Hippocampal formation (tissue), 2 donors: Measurements from ENCODE around the gene GFRA1.

Source experiments
- DNase-seq, 2 donors: peaks; one replicate each; lab custom pipeline; 2025; lab: John Stamatoyannopoulos, UW

GFRA1 gene

GRCh38 chr10:116159197-116159596 is 113.8 kb downstream of the GFRA1 start:
- no peak for DNase-seq

DNA sequence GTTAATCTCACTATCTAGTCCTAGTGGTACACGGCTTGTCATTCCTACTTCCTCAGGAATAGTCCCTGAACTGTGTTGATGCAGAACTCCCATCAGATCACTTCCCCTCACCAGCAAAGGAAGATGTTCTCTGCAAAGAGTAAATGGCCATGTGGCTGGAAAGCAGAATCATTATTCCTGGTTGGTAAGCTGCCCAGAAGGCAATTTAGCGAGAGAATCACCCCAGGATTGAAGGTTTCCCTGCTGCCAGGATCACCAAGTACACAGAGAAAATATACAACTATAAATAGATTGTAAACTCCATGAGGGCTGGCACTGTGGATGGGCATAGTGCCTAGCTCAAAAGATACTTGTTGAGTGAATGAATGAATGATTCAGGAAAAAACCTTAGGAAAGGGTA is 115.0 kb downstream of the GFRA1 start:
- no peak for DNase-seq

- no peak for DNase-seq
Observed at GRCh38 chr10:116157485-116157884, 115.5 kb downstream of the GFRA1 start.

- no peak for DNase-seq
Observed at GRCh38 chr10:116156819-116157218, 116.2 kb downstream of the GFRA1 start.

DNA sequence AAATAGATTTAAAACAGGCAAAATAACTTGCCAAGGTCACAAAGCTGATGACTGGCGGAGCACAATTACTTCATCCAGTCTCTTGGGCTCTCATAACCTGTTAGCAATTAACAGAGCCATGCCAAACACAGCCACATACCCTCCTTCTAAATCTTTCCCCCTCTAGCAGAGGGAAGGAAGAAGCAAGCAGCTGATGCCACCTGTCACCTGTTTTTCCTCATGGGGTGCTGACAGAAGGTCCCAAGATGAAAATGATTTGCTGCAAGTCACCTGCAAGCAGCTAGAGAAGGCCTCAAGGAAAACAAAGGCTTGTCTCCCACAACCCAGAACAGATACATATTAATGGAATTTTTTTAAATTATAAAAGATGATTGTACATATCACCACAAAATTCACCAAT is 117.8 kb downstream of the GFRA1 start:
- DNase-seq: no peak

GRCh38 chr10:116154651-116155050 is 118.4 kb downstream of the GFRA1 start:
- no peak for DNase-seq

DNA sequence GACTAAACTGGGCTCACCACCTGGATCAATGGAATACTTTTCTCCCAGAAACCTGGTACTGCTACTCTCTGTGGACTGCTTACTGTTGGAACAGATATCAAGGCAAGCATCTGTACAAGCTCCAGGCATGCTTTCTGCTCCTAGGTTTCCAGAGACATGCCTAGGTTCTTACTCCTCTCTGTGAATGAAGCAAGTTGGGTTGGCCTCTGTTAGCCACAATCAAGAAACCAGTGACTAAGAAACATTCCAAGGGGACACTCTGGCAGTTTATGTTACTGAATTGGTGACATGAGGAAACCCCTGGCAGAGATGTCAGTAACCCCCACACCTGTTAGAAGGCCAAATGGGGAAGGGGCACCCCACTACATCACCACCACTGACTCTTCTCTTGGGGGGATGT is 121.9 kb downstream of the GFRA1 start:
- DNase-seq: no peak

DNA sequence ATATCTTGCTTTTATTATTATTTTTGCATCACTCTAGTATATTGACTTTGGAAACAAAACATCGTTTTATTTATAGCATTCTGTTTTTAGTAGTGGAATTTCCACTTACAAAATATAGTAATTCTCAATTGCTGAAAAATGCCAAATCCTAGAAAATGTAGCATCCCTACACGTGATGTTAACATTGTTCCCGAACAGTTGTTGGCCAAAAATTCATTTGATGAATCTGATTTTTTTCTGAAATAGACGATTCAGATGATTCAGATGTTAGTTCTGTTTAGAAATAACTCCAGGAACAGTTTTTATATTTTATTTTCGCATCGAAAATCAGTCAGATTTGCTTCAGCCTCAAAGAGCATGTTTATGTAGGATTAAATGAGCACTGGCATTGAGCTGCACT is 122.4 kb downstream of the GFRA1 start:
- no peak for DNase-seq

DNA sequence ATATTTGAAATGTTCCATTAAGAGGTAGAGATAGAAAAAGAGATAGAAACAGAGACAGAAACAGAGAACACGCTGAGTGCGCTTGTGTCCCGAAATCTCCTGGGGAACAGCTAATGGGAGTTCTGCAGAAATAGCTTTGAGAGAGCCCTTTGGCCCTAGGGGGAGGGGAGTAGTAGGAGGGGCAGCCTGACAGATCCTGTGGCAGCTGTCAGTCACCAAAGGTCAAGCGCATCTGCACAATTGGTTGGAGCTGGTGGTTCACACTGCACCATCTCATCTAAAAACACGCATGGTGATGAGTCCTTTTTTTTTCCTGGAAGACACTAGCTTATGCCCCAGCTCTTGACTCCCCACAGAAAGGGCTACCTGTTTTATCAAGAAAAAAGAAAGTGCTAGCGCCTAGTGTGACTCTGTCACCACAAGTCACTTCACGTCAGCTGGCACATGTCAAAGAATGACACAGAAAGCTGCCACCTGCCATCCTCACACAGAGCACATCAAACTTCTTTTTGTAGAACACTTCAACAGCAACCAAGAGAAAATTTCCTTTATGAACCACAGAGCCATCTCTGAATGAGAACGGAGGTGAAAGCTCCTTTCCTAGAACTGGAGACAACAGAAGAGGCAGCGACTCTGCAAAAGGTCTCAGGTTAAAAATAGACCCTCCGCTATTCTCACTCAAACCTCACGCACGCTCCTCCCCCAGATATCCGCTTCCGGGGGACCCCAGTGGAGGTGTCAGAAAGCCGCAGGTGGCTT is 125.7 kb downstream of the GFRA1 start:
- DNase-seq: no peak

- DNase-seq: no peak
Observed at GRCh38 chr10:116146372-116147140, 126.5 kb downstream of the GFRA1 start.

GRCh38 chr10:116143673-116144222 is 129.3 kb downstream of the GFRA1 start:
- no peak for DNase-seq

DNA sequence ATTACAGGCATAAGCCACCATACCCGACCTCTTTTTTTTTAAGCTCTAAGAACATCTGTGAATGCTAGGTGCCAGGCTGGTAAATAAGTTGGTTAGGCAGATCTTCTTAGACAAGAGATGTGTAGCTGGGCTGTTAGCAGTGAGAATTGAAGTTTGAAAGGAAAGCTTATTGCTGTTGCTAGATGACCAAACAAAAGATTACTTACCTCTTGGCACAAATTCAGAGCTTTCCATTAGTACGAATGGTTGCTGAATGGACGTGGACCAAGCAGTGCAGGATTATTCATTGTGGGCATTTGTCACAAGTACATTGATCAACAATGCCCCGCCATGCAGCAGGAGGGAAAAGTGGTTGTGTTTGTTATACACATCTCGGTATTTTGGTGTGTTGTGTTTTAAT is 131.2 kb downstream of the GFRA1 start:
- no peak for DNase-seq

- DNase-seq: no peak
Observed at GRCh38 chr10:116141246-116141645, 131.8 kb downstream of the GFRA1 start.

DNA sequence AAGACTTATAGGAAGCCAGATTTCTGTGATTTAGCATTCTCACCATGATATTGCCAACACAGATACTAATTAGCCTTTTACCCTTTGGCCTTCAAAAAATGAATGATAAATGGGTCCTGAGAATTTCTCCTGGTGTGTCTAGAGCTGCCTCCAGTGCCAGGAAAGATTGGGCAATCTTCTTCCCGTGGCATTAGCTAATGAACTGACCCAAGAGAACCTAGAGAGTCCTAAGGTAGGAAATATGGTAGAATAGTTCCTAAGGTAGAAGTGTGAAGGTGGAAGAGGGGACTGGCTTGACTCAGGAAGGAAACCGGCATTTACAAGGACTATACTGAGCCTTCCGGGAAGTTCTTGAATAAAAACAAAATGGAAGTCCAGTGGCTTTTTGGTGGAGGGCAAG is 133.1 kb downstream of the GFRA1 start:
- no peak for DNase-seq

- DNase-seq: no peak
Observed at GRCh38 chr10:116138897-116139296, 134.1 kb downstream of the GFRA1 start.

DNA sequence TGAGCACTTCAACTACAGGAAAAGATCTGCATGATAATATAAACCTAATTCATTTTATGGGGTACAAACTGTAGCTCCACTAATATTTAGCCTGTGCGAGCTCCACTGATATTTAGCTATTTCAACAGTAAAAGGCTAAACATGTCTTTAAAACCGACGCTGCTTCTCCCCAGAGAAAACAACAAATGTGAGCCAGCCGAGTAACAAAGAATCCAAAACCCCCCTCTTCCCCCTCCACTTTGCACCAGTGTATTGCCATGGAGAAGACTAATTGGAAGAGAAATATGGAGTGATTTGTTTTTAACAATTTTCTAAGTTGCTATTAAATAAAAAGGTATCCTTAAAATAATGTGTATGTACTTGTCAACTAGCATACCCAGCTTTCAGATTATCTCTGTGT is 136.7 kb downstream of the GFRA1 start:
- DNase-seq: no peak

GRCh38 chr10:116134322-116134721 is 138.7 kb downstream of the GFRA1 start:
- no peak for DNase-seq

DNA sequence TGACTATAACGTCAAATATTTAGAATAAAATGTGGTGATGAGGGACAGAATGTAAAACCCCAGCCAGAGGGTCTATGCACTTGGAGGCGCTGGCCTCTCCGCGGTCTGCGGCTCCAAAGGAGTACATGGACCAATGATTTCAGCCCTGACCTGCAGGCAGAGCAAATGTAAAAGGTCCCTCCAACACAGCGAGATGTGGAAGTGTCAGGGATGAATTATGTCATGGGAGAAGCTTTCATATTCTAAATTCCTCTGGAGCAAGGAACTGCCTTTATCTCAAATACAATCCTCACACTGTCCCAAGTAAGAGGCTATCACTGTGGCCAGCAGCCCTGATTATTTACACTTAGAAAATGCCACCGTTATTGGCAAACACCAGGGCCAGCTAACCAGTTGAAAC is 139.4 kb downstream of the GFRA1 start:
- no peak for DNase-seq

- DNase-seq: no peak
Observed at GRCh38 chr10:116132780-116133399, 140.1 kb downstream of the GFRA1 start.

GRCh38 chr10:116130006-116130405 is 143.0 kb downstream of the GFRA1 start:
- DNase-seq: no peak

DNA sequence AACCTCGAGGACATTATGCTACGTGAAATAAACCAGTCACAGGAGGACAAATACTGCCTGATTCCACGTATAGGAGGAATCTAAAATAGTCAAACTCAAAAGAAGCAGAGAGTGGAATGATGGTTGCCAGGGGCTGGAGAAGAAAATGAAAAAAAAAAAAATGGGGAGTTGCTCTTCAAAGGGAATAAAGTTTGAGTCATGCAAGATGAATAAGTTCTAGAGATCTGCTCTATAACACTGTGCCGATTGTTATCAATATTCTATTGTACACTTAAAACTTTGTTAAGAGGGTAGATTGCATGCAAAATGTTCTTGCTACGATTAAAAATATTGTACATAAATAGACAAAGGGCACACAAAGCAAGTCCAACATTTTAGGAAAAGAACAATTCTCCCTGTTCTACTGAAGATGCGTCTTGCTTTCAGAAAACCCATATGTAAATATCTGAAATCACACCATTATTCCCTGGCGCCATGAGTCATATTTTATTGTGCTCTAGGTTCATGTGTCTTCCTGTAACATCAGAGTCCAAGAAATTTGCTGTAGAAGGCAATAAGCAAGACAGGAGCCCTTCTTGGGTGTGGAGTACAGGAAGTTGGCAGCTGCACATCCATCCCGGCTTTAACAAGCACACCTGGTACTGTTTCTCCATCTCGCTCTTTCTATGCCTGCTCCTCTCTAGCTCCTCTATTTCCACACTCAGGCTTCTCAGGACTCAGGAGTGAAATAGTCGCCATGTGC is 145.9 kb downstream of the GFRA1 start:
- DNase-seq: no peak

GRCh38 chr10:116126239-116126638 is 146.8 kb downstream of the GFRA1 start:
- no peak for DNase-seq
